ENCODE measurements around the gene BAG3. TPM values are rescaled to one million over a fixed set of nuclear protein-coding genes. Genes with fewer than 3 reads are reported as not detected.

Gene BAG3
- total RNA-seq, 1 experiment from 2014 or later, result 131 TPM

DNA sequence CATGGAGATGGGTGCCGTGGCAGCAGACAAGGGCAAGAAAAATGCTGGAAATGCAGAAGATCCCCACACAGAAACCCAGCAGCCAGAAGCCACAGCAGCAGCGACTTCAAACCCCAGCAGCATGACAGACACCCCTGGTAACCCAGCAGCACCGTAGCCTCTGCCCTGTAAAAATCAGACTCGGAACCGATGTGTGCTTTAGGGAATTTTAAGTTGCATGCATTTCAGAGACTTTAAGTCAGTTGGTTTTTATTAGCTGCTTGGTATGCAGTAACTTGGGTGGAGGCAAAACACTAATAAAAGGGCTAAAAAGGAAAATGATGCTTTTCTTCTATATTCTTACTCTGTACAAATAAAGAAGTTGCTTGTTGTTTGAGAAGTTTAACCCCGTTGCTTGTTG lies 25.9 kb downstream of the BAG3 start:
- Histone ChIP-seq H3K4me1 (ENCODE audit: control insufficient read depth, insufficient read depth, low read length) (peaks cover 88% of the 10 kb centered on the region), H3K27me3 (ENCODE audit: control insufficient read depth, insufficient read depth, low read length) (no peaks in the 10 kb centered on the region), H3K36me3 (ENCODE audit: control insufficient read depth, insufficient read depth, low read length) (peaks cover 17% of the 10 kb centered on the region), H3K4me3 (ENCODE audit: low read depth in 2 of 2, low read length in 2 of 2) (no peak overlapping the region), H3K27ac (ENCODE audit: low read length) (peak overlapping the region; percentile 69), H3K9me3 (ENCODE audit: control insufficient read depth, insufficient read depth, low read depth, low read length) (no peaks in the 10 kb centered on the region)
- in situ Hi-C loops (cut with HindIII; ENCODE audit: low pct_unique_long_range_greater_than_20kb, low sequenced_read_pairs), result no loop called here
- ChIA-PET POLR2A (interaction anchor here (0.7 kb wide), 1 partner anchor 9 kb away, joined by 3 read pairs; no protein-coding TSS in a partner anchor), CTCF (no interaction called here)
- no peak for DNase-seq (ENCODE audit: low read depth, low spot score)
- TF ChIP-seq, protein P1, sequence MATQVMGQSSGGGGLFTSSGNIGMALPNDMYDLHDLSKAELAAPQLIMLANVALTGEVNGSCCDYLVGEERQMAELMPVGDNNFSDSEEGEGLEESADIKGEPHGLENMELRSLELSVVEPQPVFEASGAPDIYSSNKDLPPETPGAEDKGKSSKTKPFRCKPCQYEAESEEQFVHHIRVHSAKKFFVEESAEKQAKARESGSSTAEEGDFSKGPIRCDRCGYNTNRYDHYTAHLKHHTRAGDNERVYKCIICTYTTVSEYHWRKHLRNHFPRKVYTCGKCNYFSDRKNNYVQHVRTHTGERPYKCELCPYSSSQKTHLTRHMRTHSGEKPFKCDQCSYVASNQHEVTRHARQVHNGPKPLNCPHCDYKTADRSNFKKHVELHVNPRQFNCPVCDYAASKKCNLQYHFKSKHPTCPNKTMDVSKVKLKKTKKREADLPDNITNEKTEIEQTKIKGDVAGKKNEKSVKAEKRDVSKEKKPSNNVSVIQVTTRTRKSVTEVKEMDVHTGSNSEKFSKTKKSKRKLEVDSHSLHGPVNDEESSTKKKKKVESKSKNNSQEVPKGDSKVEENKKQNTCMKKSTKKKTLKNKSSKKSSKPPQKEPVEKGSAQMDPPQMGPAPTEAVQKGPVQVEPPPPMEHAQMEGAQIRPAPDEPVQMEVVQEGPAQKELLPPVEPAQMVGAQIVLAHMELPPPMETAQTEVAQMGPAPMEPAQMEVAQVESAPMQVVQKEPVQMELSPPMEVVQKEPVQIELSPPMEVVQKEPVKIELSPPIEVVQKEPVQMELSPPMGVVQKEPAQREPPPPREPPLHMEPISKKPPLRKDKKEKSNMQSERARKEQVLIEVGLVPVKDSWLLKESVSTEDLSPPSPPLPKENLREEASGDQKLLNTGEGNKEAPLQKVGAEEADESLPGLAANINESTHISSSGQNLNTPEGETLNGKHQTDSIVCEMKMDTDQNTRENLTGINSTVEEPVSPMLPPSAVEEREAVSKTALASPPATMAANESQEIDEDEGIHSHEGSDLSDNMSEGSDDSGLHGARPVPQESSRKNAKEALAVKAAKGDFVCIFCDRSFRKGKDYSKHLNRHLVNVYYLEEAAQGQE (IDR thresholded peaks at IDR 0.05; ENCODE audit: insufficient read depth in 1 of 2, low read depth in 2 of 2, low read length in 1 of 2), result no peak
- no peak for TF ChIP-seq SIN3A (IDR thresholded peaks at IDR 0.05; ENCODE audit: borderline replicate concordance, insufficient read depth, low read depth, low read length)
- TF ChIP-seq TCF7L2 (IDR thresholded peaks at IDR 0.05; ENCODE audit: low read depth, low read length), result no peak
- TF ChIP-seq POLR2AphosphoS5 (IDR thresholded peaks at IDR 0.05; ENCODE audit: low read depth, low read length), result no peak
- TF ChIP-seq, protein P2, sequence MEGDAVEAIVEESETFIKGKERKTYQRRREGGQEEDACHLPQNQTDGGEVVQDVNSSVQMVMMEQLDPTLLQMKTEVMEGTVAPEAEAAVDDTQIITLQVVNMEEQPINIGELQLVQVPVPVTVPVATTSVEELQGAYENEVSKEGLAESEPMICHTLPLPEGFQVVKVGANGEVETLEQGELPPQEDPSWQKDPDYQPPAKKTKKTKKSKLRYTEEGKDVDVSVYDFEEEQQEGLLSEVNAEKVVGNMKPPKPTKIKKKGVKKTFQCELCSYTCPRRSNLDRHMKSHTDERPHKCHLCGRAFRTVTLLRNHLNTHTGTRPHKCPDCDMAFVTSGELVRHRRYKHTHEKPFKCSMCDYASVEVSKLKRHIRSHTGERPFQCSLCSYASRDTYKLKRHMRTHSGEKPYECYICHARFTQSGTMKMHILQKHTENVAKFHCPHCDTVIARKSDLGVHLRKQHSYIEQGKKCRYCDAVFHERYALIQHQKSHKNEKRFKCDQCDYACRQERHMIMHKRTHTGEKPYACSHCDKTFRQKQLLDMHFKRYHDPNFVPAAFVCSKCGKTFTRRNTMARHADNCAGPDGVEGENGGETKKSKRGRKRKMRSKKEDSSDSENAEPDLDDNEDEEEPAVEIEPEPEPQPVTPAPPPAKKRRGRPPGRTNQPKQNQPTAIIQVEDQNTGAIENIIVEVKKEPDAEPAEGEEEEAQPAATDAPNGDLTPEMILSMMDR (IDR thresholded peaks at IDR 0.05), result no peak
- ATAC-seq, result no peak
- intact Hi-C loops (cut with micrococcal nuclease; ENCODE audit: unreplicated experiment), result no loop called here
- BruUV-seq (replicated peaks), result TSS peak; percentile 86

DNA sequence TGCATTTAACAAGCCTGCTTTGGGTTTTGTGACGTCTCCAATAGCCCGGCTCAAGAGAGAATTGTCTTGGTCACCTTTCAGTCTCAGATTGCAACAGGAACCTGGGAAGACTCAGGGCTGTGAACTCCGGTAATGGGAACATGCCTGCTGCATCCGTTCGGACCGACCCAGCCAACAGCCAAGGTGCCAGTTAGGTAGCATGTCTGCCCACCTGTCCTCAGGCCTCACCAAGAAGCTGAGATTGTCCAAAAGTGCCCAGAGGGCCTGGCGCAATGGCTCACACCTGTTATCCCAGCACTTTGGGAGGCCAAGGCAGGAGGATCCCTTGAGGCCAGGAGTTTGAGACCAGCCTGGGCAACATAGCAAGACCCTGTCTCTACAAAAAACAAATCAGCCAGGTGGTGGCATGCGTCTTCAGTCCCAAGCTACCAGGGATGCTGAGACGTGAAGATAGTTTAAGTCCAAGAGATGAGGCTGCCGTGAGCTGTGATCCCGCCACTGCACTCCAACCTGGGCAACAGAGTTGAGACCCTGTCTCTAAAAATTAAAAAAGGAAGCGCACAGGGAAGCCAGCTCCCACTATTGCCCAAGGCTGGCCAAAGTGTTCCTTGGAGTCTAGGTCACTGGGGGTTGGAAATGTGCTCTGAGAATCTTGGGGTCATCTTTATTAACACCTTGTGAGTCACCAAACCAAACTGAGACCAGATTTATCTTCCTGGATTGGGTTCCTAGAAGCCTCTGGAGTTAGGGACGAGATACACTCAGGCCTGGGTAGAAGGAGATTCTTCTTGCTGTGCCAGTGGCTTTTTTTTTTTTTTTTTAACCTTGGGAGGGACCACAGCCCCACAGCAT lies 26.9 kb downstream of the BAG3 start:
- no peaks in the 10 kb centered on the region for H3K9me3 ChIP-seq (ENCODE audit: control insufficient read depth, insufficient read depth, low read depth, low read length)
- POLR2A ChIA-PET, result no interaction called here
- DNase-seq (ENCODE audit: low read depth, low spot score) (no peak), ATAC-seq (no peak)
- H3K27me3 ChIP-seq (ENCODE audit: control insufficient read depth, insufficient read depth, low read length), result no peaks in the 10 kb centered on the region
- peaks cover 15% of the 10 kb centered on the region for H3K36me3 ChIP-seq (ENCODE audit: control insufficient read depth, insufficient read depth, low read length)
- CTCF ChIA-PET, result interaction anchor here (0.7 kb wide), 1 partner anchor 182 kb away, joined by 4 read pairs; no protein-coding TSS in a partner anchor
- intact Hi-C loops (cut with micrococcal nuclease; ENCODE audit: unreplicated experiment) (no loop called here), in situ Hi-C loops (cut with HindIII; ENCODE audit: low pct_unique_long_range_greater_than_20kb, low sequenced_read_pairs) (no loop called here)
- H3K4me3 ChIP-seq (ENCODE audit: low read depth in 2 of 2, low read length in 2 of 2), result no peak overlapping the region
- H3K4me1 ChIP-seq (ENCODE audit: control insufficient read depth, insufficient read depth, low read length), result peaks cover 84% of the 10 kb centered on the region
- no TSS peak for BruUV-seq (replicated peaks)
- peak overlapping the region; percentile 87 for H3K27ac ChIP-seq (ENCODE audit: low read length)
- no peak for TF ChIP-seq SIN3A (IDR thresholded peaks at IDR 0.05; ENCODE audit: borderline replicate concordance, insufficient read depth, low read depth, low read length)
- TF ChIP-seq TCF7L2 (IDR thresholded peaks at IDR 0.05; ENCODE audit: low read depth, low read length), result no peak
- 0 out of 2 replicates have a peak, but pooled peaks have one; percentile 4 for TF ChIP-seq POLR2AphosphoS5 (IDR thresholded peaks at IDR 0.05; ENCODE audit: low read depth, low read length)
- TF ChIP-seq, protein P1 (IDR thresholded peaks at IDR 0.05; ENCODE audit: insufficient read depth in 1 of 2, low read depth in 2 of 2, low read length in 1 of 2), result no peak
- TF ChIP-seq, protein P2 (IDR thresholded peaks at IDR 0.05), result no peak

All from Panc1 (cell line).